ENCODE results near the gene UGP2. TPM values are rescaled to one million over a fixed set of nuclear protein-coding genes. Genes with fewer than 3 reads are reported as not detected.

The UGP2 gene
- total RNA-seq, 4 donors from 2014 or later, result 163 to 247 (median 198) TPM

- intact Hi-C loops (cut with DNase I), result no loop called here
- Histone ChIP-seq H3K27ac (replicated peaks in 1 of 4) (no peak overlapping the region), H3K4me1 (peaks cover 12 to 32% (median 22%) of the 10 kb centered on the region in 4 donors), H3K36me3 (peaks cover 0 to 48% (median 27%) of the 10 kb centered on the region in 4 donors), H3K27me3 (no peaks in the 10 kb centered on the region), H3K9me3 (no peaks in the 10 kb centered on the region), H3K4me3 (no peak overlapping the region)
- TF ChIP-seq CTCF (IDR thresholded peaks at IDR 0.05) (no peak), EP300 (IDR thresholded peaks at IDR 0.05) (no peak), POLR2AphosphoS5 (IDR thresholded peaks at IDR 0.05) (no peak)
- DNase-seq (ENCODE audit: extremely low spot score), result no peak
- WGBS, result 75% methylated on average over 4 of the region's 4 CpGs
These were observed 38.9 kb downstream of the UGP2 start for GRCh38 chr2:63880625-63881024.

- Histone ChIP-seq H3K36me3 (peaks cover 0 to 54% (median 31%) of the 10 kb centered on the region in 4 donors), H3K9me3 (no peaks in the 10 kb centered on the region), H3K27ac (replicated peaks in 1 of 4) (no peak overlapping the region), H3K4me1 (peaks cover 7 to 26% (median 16%) of the 10 kb centered on the region in 4 donors), H3K27me3 (no peaks in the 10 kb centered on the region), H3K4me3 (no peak overlapping the region)
- 71% methylated on average over 2 of the region's 2 CpGs for WGBS
- intact Hi-C loops (cut with DNase I), result no loop called here
- TF ChIP-seq CTCF (IDR thresholded peaks at IDR 0.05), result no peak
- no peak for TF ChIP-seq POLR2A (IDR thresholded peaks at IDR 0.05; ENCODE audit: low read depth)
- no peak for TF ChIP-seq EP300 (IDR thresholded peaks at IDR 0.05)
- TF ChIP-seq POLR2AphosphoS5 (IDR thresholded peaks at IDR 0.05), result no peak
- no peak for DNase-seq (ENCODE audit: extremely low spot score)
These were observed 39.5 kb downstream of the UGP2 start for GRCh38 chr2:63881205-63881604.

- H3K36me3 ChIP-seq, result peaks cover 7 to 67% (median 44%) of the 10 kb centered on the region in 4 donors
- intact Hi-C loops (cut with DNase I), result no loop called here
These were observed 40.9 kb downstream of the UGP2 start for GRCh38 chr2:63882395-63883105.

GRCh38 chr2:63886445-63886844 is 44.7 kb downstream of the UGP2 start:
- 94% methylated on average over 2 of the region's 2 CpGs for WGBS
- H3K27ac ChIP-seq (replicated peaks in 1 of 4), result no peak overlapping the region
- H3K4me1 ChIP-seq, result peaks cover 4 to 26% (median 13%) of the 10 kb centered on the region in 4 donors
- intact Hi-C loops (cut with DNase I), result loop anchor here (5.0 kb wide), 2 partner anchors 44 to 194 kb away; partner anchors contain the start of gene UGP2
- TF ChIP-seq POLR2AphosphoS5 (IDR thresholded peaks at IDR 0.05), result peak in 1 of 2 donors; percentile 21
- no peak for TF ChIP-seq POLR2A (IDR thresholded peaks at IDR 0.05; ENCODE audit: low read depth)
- no peaks in the 10 kb centered on the region for H3K27me3 ChIP-seq
- H3K36me3 ChIP-seq, result peaks cover 12 to 89% (median 60%) of the 10 kb centered on the region in 4 donors
- H3K9me3 ChIP-seq, result no peaks in the 10 kb centered on the region
- no peak for DNase-seq (ENCODE audit: extremely low spot score)
- no peak overlapping the region for H3K4me3 ChIP-seq

More at GRCh38 chr2:63882395-63883105, 40.9 kb downstream of the UGP2 start:
- no peaks in the 10 kb centered on the region for H3K9me3 ChIP-seq
- 86% methylated on average over 3 of the region's 3 CpGs for WGBS
- no peak overlapping the region for H3K4me3 ChIP-seq
- peaks cover 0 to 16% (median 10%) of the 10 kb centered on the region in 4 donors for H3K4me1 ChIP-seq
- TF ChIP-seq POLR2A (IDR thresholded peaks at IDR 0.05; ENCODE audit: low read depth), result no peak
- no peak for TF ChIP-seq POLR2AphosphoS5 (IDR thresholded peaks at IDR 0.05)
- no peak for TF ChIP-seq EP300 (IDR thresholded peaks at IDR 0.05)
- TF ChIP-seq CTCF (IDR thresholded peaks at IDR 0.05), result no peak
- no peaks in the 10 kb centered on the region for H3K27me3 ChIP-seq
- H3K27ac ChIP-seq (replicated peaks in 1 of 4), result no peak overlapping the region
- no peak for DNase-seq (ENCODE audit: extremely low spot score)

GRCh38 chr2:63888053-63888452 is 46.4 kb downstream of the UGP2 start:
- Histone ChIP-seq H3K36me3 (peaks cover 12 to 90% (median 59%) of the 10 kb centered on the region in 4 donors), H3K4me3 (no peak overlapping the region), H3K9me3 (no peaks in the 10 kb centered on the region), H3K4me1 (peaks cover 0 to 32% (median 22%) of the 10 kb centered on the region in 4 donors), H3K27me3 (no peaks in the 10 kb centered on the region), H3K27ac (replicated peaks in 1 of 4) (peak overlapping the region in 1 of 4 donors; percentile 5)
- intact Hi-C loops (cut with DNase I), result loop anchor here (5.0 kb wide), 2 partner anchors 46 to 196 kb away; partner anchors contain the start of gene UGP2
- no peak for DNase-seq (ENCODE audit: extremely low spot score)
- WGBS, result 88% methylated on average over 2 of the region's 2 CpGs
- TF ChIP-seq CTCF (IDR thresholded peaks at IDR 0.05), result no peak
- TF ChIP-seq POLR2A (IDR thresholded peaks at IDR 0.05; ENCODE audit: low read depth), result no peak
- TF ChIP-seq EP300 (IDR thresholded peaks at IDR 0.05), result no peak
- no peak for TF ChIP-seq POLR2AphosphoS5 (IDR thresholded peaks at IDR 0.05)
